Measurements from ENCODE around the gene SCFD2. TPM values are rescaled to one million over a fixed set of nuclear protein-coding genes. Genes with fewer than 3 reads are reported as not detected.

Gene SCFD2
- total and polyA plus RNA-seq, 2 experiments from 2014 or later: 13.2 to 15.9 TPM

GRCh38 chr4:53126099-53126498, 239.8 kb downstream of the SCFD2 start:
- H3K36me3 ChIP-seq: no peaks in the 10 kb centered on the region
- H3K27me3 ChIP-seq: no peaks in the 10 kb centered on the region
- TF ChIP-seq, protein P1, sequence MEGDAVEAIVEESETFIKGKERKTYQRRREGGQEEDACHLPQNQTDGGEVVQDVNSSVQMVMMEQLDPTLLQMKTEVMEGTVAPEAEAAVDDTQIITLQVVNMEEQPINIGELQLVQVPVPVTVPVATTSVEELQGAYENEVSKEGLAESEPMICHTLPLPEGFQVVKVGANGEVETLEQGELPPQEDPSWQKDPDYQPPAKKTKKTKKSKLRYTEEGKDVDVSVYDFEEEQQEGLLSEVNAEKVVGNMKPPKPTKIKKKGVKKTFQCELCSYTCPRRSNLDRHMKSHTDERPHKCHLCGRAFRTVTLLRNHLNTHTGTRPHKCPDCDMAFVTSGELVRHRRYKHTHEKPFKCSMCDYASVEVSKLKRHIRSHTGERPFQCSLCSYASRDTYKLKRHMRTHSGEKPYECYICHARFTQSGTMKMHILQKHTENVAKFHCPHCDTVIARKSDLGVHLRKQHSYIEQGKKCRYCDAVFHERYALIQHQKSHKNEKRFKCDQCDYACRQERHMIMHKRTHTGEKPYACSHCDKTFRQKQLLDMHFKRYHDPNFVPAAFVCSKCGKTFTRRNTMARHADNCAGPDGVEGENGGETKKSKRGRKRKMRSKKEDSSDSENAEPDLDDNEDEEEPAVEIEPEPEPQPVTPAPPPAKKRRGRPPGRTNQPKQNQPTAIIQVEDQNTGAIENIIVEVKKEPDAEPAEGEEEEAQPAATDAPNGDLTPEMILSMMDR (IDR thresholded peaks at IDR 0.05; ENCODE audit: low read depth, low read length): no peak
- no peak for DNase-seq (ENCODE audit: low read depth in 1 of 2, low spot score in 1 of 2)
- H3K9me3 ChIP-seq (ENCODE audit: low read depth): no peaks in the 10 kb centered on the region
- no peak overlapping the region for H3K4me3 ChIP-seq
- H3K4me1 ChIP-seq (ENCODE audit: low read depth): no peaks in the 10 kb centered on the region
- H3K27ac ChIP-seq: no peak overlapping the region

DNA sequence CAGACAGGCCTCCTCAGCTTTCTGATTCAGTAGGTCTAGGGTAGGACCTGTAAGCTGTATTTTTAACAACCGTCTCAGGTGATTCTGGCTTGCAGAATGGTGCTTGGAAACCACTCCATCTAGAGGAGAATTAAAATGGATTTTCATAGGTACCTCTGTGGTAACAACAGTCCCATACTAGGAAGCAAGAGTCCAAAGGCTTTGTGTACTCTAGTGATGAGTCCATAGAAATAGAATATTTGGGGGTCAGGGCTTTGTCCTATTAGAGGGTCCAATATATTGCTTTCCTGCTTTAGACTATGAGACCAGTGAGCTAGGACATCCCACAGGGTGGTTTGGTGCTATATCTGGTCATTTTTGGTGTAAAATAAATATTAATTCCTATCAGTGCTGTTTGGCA, 242.0 kb downstream of the SCFD2 start:
- Histone ChIP-seq H3K27ac (no peak overlapping the region), H3K27me3 (no peaks in the 10 kb centered on the region), H3K9me3 (ENCODE audit: low read depth) (no peaks in the 10 kb centered on the region), H3K36me3 (no peaks in the 10 kb centered on the region), H3K4me3 (no peak overlapping the region), H3K4me1 (ENCODE audit: low read depth) (peaks cover 13% of the 10 kb centered on the region)
- DNase-seq (ENCODE audit: low read depth in 1 of 2, low spot score in 1 of 2): no peak
- TF ChIP-seq, protein P1 (IDR thresholded peaks at IDR 0.05; ENCODE audit: low read depth, low read length): no peak

DNA sequence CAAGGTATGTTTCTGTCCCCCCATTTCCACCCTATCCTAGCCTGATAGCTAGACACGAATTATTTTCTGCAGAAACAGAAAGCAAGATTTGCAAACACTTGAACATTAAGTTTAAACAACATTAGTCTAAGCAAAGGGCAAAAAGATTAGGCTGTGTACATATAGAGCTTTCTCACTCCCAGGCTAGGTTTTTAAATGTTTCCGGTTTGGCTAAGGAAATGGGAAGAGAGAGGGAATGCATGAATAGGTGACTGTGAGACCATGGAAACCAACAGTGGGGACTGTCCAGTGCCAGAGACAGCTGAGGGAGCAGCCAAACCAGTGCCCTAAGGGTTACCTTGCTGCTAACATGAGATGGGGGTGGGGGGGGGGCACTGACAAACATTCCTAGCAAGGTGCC, 242.7 kb downstream of the SCFD2 start:
- Histone ChIP-seq H3K4me3 (no peak overlapping the region), H3K36me3 (no peaks in the 10 kb centered on the region), H3K9me3 (ENCODE audit: low read depth) (no peaks in the 10 kb centered on the region), H3K27ac (no peak overlapping the region), H3K27me3 (no peaks in the 10 kb centered on the region), H3K4me1 (ENCODE audit: low read depth) (peaks cover 18% of the 10 kb centered on the region)
- TF ChIP-seq, protein P1 (IDR thresholded peaks at IDR 0.05; ENCODE audit: low read depth, low read length): no peak
- DNase-seq (ENCODE audit: low read depth in 1 of 2, low spot score in 1 of 2): no peak

GRCh38 chr4:53122280-53123116, 243.4 kb downstream of the SCFD2 start:
- no peaks in the 10 kb centered on the region for H3K9me3 ChIP-seq (ENCODE audit: low read depth)
- H3K27ac ChIP-seq: no peak overlapping the region
- no peak for DNase-seq (ENCODE audit: low read depth in 1 of 2, low spot score in 1 of 2)
- TF ChIP-seq, protein P1 (IDR thresholded peaks at IDR 0.05; ENCODE audit: low read depth, low read length): no peak
- H3K4me3 ChIP-seq: no peak overlapping the region
- H3K36me3 ChIP-seq: no peaks in the 10 kb centered on the region
- H3K27me3 ChIP-seq: no peaks in the 10 kb centered on the region
- peaks cover 18% of the 10 kb centered on the region for H3K4me1 ChIP-seq (ENCODE audit: low read depth)

GRCh38 chr4:53121264-53121865, 244.5 kb downstream of the SCFD2 start:
- Histone ChIP-seq H3K27ac (no peak overlapping the region), H3K27me3 (no peaks in the 10 kb centered on the region), H3K4me3 (no peak overlapping the region), H3K36me3 (no peaks in the 10 kb centered on the region), H3K9me3 (ENCODE audit: low read depth) (no peaks in the 10 kb centered on the region), H3K4me1 (ENCODE audit: low read depth) (peaks cover 18% of the 10 kb centered on the region)
- no peak for DNase-seq (ENCODE audit: low read depth in 1 of 2, low spot score in 1 of 2)
- TF ChIP-seq, protein P1 (IDR thresholded peaks at IDR 0.05; ENCODE audit: low read depth, low read length): no peak

Data from cardiac muscle cell (in vitro differentiated cells and primary cell).